Measurements from ENCODE around the gene GJB5.

DNA sequence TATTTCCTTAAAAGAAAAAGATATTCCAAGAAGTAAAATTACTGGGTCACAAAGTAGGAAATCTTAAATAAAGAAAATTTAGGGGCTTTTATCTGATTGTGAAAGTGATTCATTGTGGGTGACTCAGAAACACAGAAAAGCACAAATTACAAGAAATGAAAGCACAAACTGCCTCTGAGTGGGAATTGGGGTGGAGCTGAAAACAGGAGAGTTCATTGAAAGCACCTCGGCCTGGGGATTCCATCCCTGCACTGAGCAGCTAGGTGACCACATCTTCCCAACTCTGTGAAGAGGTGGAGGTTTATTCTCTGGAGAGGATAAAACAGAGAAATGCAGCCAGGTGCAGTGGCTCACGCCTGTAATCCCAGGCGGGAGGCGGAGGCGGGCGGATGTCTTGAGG is 45.4 kb downstream of the GJB5 start:
- no peak for TF ChIP-seq CTCF (IDR thresholded peaks at IDR 0.05)
- no peak for TF ChIP-seq ZFX (IDR thresholded peaks at IDR 0.05; ENCODE audit: borderline replicate concordance)
